ENCODE data around the gene KIRREL1.

KIRREL1 gene

GRCh38 chr1:158146739-158147138 lies 153.3 kb downstream of the KIRREL1 start:
- DNase-seq (ENCODE audit: low read depth in 2 of 2), result no peak

- DNase-seq (ENCODE audit: low read depth in 2 of 2), result no peak
Observed at GRCh38 chr1:158147401-158147800, 154.0 kb downstream of the KIRREL1 start.

- DNase-seq (ENCODE audit: low read depth in 2 of 2), result no peak
Observed at GRCh38 chr1:158147869-158148268, 154.4 kb downstream of the KIRREL1 start.

- DNase-seq (ENCODE audit: low read depth in 2 of 2), result no peak
Observed at GRCh38 chr1:158148468-158148867, 155.0 kb downstream of the KIRREL1 start.

- no peak for DNase-seq (ENCODE audit: low read depth in 2 of 2)
Observed at GRCh38 chr1:158149175-158149574, 155.7 kb downstream of the KIRREL1 start.

All from stimulated activated CD8-positive, alpha-beta memory T cell treated with anti-CD3 and anti-CD28 coated beads, Interleukin-2, amount 100 ng/mL, for 1 hour (primary cell).